ENCODE data around the gene CADM2. TPM values are rescaled to one million over a fixed set of nuclear protein-coding genes. Genes with fewer than 3 reads are reported as not detected.

The CADM2 gene
- total RNA-seq, 1 experiment from 2014 or later, result 1.3 TPM

DNA sequence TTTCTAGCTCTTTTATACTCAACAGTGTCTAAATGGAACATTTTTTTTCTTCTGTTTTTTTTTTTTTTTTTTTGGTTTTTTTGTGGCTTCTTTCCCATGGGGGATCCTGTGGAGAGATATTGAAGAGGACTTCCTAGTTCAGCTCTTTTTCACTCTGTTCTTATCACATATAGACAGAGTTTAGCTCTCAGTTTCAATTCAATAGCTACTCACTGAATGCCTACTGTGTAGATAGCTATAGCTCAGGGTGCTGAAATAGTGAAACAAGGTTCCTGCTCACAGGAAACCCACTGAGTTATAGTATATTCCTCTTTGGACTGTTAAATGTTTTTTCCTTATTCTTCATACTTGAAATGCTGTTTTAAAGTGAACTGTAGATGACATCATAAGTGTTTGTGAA, 918.8 kb downstream of the CADM2 start:
- TF ChIP-seq, protein P1, sequence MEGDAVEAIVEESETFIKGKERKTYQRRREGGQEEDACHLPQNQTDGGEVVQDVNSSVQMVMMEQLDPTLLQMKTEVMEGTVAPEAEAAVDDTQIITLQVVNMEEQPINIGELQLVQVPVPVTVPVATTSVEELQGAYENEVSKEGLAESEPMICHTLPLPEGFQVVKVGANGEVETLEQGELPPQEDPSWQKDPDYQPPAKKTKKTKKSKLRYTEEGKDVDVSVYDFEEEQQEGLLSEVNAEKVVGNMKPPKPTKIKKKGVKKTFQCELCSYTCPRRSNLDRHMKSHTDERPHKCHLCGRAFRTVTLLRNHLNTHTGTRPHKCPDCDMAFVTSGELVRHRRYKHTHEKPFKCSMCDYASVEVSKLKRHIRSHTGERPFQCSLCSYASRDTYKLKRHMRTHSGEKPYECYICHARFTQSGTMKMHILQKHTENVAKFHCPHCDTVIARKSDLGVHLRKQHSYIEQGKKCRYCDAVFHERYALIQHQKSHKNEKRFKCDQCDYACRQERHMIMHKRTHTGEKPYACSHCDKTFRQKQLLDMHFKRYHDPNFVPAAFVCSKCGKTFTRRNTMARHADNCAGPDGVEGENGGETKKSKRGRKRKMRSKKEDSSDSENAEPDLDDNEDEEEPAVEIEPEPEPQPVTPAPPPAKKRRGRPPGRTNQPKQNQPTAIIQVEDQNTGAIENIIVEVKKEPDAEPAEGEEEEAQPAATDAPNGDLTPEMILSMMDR (IDR thresholded peaks at IDR 0.05; ENCODE audit: unreplicated experiment), result no peak
- CTCF ChIA-PET, result interaction anchor here (0.6 kb wide), 1 partner anchor 511 kb away, joined by 4 read pairs; no protein-coding TSS in a partner anchor
- no TSS peak for BruUV-seq (replicated peaks)
- H3K27ac Mint-ChIP-seq (ENCODE audit: unreplicated experiment), result no peak overlapping the region
- H3K4me3 Mint-ChIP-seq (ENCODE audit: low read depth, unreplicated experiment), result no peak overlapping the region
- no peaks in the 10 kb centered on the region for H3K4me1 Mint-ChIP-seq (ENCODE audit: low read depth, unreplicated experiment)
- H3K9me3 Mint-ChIP-seq (ENCODE audit: low read depth, unreplicated experiment), result no peaks in the 10 kb centered on the region
- no peak for DNase-seq
- intact Hi-C loops (cut with micrococcal nuclease; ENCODE audit: unreplicated experiment), result no loop called here
- H3K27me3 Mint-ChIP-seq (ENCODE audit: unreplicated experiment), result no peaks in the 10 kb centered on the region
- no peaks in the 10 kb centered on the region for H3K36me3 Mint-ChIP-seq (ENCODE audit: insufficient read depth, unreplicated experiment)

DNA sequence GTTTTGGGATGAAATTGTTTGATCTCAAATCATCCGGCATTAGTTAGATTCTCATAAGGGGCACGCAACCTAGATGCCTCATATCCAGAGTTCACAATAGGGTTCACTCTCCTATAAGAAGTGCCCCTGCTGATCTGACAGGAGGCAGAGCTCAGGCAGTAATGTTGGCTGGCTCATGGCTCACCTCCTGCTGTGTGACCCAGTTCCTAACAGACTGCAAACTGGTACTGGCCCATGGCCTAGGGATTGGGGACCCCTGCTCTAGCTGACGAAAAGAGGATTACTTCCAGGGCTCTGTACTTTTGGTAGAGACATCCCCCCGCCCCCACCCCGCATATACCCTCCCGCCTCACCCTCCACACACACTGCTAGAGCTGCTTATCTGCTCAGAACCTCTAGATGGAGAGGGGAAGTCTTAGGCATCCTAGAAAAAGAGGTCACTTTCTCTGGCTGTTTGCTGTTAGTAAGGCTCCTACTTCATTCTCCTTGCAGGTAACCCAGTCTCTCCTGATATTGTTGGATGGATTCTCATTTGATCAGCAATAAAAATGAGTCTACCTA, 923.1 kb downstream of the CADM2 start:
- Mint-ChIP-seq H3K9me3 (ENCODE audit: low read depth, unreplicated experiment) (no peaks in the 10 kb centered on the region), H3K4me3 (ENCODE audit: low read depth, unreplicated experiment) (no peak overlapping the region), H3K4me1 (ENCODE audit: low read depth, unreplicated experiment) (no peaks in the 10 kb centered on the region), H3K27ac (ENCODE audit: unreplicated experiment) (no peak overlapping the region), H3K27me3 (ENCODE audit: unreplicated experiment) (no peaks in the 10 kb centered on the region), H3K36me3 (ENCODE audit: insufficient read depth, unreplicated experiment) (no peaks in the 10 kb centered on the region)
- no peak for DNase-seq
- intact Hi-C loops (cut with micrococcal nuclease; ENCODE audit: unreplicated experiment), result no loop called here
- CTCF ChIA-PET, result no interaction called here
- BruUV-seq (replicated peaks), result no TSS peak
- TF ChIP-seq, protein P1 (IDR thresholded peaks at IDR 0.05; ENCODE audit: unreplicated experiment), result no peak

DNA sequence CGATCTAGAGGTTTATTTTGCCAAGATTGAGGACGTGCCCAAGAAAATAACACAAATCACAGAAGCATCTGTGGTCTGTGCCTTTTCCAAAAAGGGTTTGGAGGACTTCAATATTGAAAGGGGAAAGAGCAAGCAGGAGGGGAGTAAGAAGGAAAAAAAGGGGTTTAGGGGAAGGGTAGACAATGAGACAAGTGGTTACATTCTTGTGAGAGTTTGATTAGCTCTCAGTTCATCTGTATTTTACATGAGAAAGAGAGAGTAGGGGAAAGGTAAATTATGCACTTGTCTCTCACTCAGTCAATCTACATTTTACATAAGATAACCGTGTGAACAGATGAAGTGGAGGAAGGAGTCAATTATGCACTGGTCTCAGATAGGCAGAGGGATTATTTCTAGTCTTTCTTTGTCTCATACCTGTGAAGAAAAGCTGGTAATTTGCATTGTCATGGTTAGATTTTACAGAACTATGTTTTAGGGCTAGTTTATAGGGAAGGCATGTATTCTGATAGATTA, 931.3 kb downstream of the CADM2 start:
- TF ChIP-seq, protein P1 (IDR thresholded peaks at IDR 0.05; ENCODE audit: unreplicated experiment), result no peak
- no TSS peak for BruUV-seq (replicated peaks)
- Mint-ChIP-seq H3K9me3 (ENCODE audit: low read depth, unreplicated experiment) (peaks cover 8% of the 10 kb centered on the region), H3K4me1 (ENCODE audit: low read depth, unreplicated experiment) (no peaks in the 10 kb centered on the region), H3K27me3 (ENCODE audit: unreplicated experiment) (no peaks in the 10 kb centered on the region), H3K4me3 (ENCODE audit: low read depth, unreplicated experiment) (no peak overlapping the region), H3K36me3 (ENCODE audit: insufficient read depth, unreplicated experiment) (no peaks in the 10 kb centered on the region), H3K27ac (ENCODE audit: unreplicated experiment) (no peak overlapping the region)
- CTCF ChIA-PET, result no interaction called here
- DNase-seq, result no peak
- intact Hi-C loops (cut with micrococcal nuclease; ENCODE audit: unreplicated experiment), result no loop called here

DNA sequence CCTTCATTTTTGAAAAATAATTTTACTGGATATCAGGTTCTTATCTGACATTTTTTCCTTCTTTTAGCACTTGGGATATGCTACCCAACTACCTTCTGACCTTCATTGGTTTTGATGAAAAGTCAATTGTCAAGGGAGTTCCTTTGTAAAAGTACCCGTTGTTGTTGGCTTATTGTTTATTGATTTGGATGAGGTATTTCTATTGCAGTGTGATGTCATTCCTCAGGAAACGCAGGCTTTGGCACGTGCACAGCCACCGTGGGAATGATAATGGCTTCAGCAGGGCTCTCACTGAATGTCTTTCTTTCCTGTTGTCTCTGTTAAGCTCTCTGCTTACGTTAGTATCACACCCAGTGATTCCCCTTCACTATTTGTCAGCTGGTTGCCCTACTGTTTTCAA, 944.6 kb downstream of the CADM2 start:
- Mint-ChIP-seq H3K27me3 (ENCODE audit: unreplicated experiment) (no peaks in the 10 kb centered on the region), H3K36me3 (ENCODE audit: insufficient read depth, unreplicated experiment) (no peaks in the 10 kb centered on the region), H3K4me3 (ENCODE audit: low read depth, unreplicated experiment) (no peak overlapping the region), H3K4me1 (ENCODE audit: low read depth, unreplicated experiment) (no peaks in the 10 kb centered on the region), H3K9me3 (ENCODE audit: low read depth, unreplicated experiment) (no peaks in the 10 kb centered on the region), H3K27ac (ENCODE audit: unreplicated experiment) (no peak overlapping the region)
- CTCF ChIA-PET, result no interaction called here
- intact Hi-C loops (cut with micrococcal nuclease; ENCODE audit: unreplicated experiment), result no loop called here
- TF ChIP-seq, protein P1 (IDR thresholded peaks at IDR 0.05; ENCODE audit: unreplicated experiment), result no peak
- DNase-seq, result no peak
- BruUV-seq (replicated peaks), result no TSS peak

All from Calu3 (cell line).